NCI-H524 treated with DMSO at 0.1 percent for 48 hours (cell line): ENCODE results near the gene PABPN1L.
"Not testable (repeated sequence)": the region's sequence is repeated elsewhere in the genome, so short reads cannot be mapped to it uniquely, and the experiment has no call there.

Experiments used
- DNase-seq: peaks from one replicate; lab custom pipeline; 2025; lab: John Stamatoyannopoulos, UW

PABPN1L gene

GRCh38 chr16:88901718-88902337 lies 35.4 kb upstream of the PABPN1L start:
- no peak for DNase-seq

- no peak for DNase-seq
These were observed 34.2 kb upstream of the PABPN1L start for GRCh38 chr16:88900662-88901052.

DNA sequence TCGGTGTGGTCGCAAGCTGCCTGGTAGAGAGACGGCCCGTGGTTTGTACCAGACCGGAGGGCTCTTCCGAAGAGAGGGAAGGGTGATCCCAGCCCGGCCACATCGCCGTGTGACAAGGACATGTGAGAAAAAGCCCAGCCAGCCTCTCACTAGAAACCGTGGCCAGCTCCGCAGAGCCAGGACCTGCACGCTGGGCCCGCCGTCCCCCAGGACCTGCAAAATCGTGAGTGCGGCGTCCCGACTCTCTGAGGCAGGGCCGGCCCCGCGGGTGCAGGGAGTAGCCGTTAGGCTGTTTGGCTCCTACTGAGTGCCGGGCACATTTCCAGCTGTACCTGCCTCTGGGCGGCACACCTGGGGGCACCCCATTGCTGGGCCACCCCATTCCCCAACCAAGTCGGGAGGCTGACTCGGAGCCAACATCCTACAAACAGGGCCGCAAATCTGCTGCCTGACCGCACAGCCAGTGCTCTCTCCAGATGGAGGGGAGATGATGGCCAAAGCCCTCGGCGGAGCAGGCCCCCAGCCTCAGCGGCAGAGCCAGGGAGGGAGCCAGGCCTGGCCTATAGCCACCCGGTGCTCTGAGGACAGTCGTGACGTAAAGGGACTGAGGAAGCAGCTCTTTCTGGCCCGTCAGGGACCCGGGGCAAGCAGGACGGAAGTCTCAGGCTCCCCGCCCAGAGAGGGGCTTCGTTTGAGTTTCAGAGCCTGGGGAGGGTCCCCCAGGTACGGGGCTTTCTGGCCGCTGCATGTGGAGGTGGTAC lies 33.6 kb upstream of the PABPN1L start:
- no peak for DNase-seq

GRCh38 chr16:88897696-88898425 lies 31.4 kb upstream of the PABPN1L start:
- no peak for DNase-seq

DNA sequence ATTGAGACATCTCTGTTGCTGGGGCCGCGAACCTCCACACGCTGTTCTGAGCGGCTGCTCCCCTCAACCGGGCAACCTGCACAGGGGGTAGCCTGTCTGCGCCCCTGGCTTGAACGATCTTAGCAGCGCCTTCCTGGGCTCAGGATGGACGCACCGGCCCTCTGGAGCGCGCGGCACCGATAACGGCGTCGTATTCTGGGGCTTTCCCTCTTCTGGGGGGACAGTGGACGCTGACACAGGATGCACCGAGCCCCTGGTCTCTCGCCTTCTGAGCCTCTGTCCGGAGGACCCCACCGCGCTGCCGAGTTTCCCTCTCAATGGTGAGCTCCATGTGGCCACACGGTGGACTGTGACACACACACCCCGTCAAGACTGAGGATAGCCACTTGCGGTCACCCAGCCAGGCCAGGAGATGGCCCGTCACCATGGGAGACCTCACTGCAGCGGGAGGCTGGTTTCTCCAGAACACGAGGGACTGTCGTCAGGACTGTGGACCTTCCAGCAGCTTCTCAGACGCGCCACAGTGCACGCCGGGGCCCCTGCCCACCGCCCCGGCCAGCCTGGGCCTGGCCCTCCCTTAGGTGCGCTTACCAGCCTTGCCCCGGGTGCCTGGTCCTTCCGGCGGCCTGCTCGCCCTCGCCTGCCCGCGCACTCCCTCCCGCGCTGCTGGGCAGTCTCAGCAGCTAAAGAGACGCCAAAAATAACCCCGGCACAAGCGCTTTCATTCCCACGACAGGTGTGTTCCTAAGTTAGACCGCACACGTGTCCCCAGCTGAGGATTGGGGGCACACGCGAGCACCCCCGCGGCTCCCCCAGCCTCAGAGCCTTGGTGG lies 30.0 kb upstream of the PABPN1L start:
- no peak for DNase-seq

DNA sequence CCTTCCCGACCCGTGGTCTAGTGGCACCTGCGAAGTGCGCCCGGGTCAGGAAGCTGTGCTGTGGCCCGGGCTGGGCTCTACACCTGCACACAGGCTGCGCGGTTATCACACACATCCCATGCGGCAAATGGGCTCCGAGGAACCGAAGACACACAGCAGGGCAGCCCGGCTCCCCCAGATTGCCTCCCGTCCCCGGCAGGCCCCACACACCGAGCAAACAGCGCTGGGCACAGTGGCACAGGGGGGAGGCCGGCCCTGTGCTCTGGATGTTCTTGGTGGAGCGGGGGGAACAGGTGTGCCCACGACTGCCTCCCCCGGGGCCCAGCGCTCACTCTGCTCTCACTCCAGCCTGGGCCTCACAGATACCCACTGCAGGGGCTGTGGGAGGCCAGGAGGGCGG lies 28.9 kb upstream of the PABPN1L start:
- DNase-seq, result no peak

GRCh38 chr16:88894681-88895300 lies 28.3 kb upstream of the PABPN1L start:
- no peak for DNase-seq

DNA sequence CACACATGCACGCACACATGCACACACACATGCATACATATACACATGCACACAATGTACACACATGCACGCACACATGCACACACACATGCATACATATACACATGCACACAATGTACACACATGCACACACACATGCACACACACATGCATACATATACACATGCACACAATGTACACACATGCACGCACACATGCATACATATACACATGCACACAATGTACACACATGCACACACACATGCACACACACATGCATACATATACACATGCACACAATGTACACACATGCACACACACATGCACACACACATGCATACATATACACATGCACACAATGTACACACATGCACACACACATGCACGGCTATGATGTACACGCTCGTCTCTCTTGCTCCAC lies 27.8 kb upstream of the PABPN1L start:
- not testable (repeated sequence) for DNase-seq

DNA sequence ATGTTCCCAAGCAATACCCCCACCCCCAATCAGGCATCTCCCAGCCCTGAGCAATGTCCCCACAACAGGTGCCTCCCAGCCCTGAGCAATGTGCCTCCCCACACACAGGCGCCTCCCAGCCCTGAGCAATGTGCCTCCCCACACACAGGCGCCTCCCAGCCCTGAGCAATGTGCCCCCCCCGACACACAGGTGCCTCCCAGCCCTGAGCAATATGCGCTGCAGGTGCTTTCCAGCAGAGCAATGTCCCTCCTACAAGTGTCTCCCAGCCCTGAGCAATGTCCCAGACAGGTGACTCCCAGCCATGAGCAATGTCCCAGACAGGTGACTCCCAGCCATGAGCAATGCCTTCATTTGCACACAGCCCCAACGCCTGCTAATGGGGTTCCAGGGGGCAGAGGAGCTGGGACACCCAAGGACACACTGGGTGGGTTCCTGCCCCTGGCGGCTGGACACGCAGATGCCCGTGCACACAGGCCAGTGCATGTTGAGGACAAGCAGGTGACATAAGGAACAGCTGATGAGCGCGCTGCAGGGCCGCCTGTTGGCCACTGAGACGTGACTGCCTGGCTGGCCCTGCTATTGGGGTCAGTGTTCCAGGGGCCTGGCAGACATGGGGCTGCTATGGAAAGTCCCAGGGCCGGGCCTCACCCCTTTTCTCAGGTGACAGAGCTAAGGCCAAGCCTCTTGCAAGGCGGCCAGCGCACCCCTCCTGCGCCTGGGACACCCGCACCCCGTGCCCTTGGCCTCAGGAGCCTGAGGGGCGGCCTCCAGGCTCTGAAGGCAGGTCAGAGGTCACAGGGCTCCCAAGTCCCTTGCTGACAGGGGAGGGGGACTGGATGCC lies 26.9 kb upstream of the PABPN1L start:
- no peak for DNase-seq

- no peak for DNase-seq
These were observed 25.6 kb upstream of the PABPN1L start for GRCh38 chr16:88892065-88892464.

DNA sequence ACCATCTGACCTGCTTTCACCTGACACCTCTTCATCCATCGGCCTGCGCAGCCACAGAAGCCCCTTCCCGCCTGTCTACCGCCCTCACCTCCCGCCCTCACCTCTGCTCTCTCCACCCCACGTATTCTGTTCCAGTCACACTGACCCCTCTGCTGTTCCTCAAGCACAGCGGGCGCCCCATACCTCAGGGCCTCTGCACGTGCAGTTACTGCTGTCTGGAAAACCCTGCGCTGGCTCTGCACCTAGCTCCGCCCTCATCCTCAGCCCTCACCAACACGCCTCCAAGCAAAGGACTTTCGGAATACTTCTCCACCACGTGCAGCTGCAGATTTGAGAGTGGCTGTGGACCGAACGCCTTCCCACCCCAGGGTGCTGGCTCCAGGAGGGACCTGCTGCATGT lies 24.6 kb upstream of the PABPN1L start:
- DNase-seq, result no peak

GRCh38 chr16:88889702-88890352 lies 23.4 kb upstream of the PABPN1L start:
- DNase-seq, result not testable (repeated sequence)

DNA sequence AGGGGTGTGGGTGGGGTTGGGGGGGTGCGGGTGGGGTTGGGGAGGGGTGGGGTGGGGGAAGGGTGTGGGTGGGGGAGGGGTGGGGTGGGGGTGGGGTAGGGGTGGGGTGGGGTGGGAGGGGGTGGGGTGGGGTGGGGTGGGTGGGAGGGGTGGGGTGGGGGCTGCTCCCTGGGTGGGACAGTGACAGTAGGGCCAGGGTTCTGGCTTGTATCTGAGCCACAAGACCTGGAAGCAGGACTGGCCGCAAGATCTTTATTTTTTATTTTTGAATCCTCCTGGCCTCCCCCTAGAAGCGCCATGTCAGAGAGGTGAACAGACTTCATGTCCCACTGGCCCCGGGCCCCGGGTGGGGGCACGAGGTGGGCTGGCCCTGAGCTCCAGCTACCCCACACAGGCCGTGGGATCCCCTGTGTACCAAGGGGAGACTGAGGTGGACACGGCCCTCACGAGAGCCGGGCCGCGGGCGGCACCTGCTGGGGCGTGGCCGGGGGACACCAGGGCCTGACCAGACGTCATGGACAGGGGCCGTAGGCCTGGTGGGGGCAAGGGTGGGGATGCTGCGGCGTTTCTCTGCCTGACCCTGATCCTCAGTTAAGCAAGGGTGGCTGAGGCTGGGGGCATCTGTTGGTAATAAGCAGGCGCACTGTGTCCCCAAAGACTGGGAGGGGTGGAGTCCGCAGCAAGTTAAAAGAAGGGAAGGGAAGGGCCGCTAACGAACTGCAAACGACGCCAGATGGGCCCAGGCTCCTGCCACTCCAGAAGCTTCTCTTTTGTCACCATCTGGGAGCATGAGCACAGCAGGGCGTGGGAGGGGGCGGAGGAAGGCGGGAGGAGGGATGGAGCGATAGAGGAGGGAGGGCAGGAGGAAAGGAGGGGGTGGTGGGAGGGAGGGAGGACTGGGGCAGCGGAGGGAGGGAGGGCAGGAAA lies 22.3 kb upstream of the PABPN1L start:
- peak; percentile 94 for DNase-seq

DNA sequence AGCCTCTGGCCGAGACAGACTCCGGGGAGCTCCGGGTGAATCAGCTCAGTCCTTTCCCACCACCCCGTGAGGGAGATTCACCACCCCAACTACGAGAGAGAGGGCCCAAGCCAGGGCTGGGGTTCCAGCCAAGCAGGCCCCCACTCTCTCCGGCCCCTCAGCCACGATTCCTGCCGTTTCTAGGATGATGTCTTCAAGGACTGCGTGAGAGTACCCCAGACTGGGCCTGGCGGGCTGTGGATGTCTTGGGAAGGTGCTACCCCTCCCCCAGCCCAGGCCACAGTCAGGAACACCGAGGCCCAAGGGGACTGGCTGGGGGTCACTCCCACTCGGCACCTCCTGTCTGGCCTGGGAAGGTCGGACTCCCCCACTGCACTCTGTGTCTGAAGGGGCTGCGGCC lies 21.6 kb upstream of the PABPN1L start:
- no peak for DNase-seq

DNA sequence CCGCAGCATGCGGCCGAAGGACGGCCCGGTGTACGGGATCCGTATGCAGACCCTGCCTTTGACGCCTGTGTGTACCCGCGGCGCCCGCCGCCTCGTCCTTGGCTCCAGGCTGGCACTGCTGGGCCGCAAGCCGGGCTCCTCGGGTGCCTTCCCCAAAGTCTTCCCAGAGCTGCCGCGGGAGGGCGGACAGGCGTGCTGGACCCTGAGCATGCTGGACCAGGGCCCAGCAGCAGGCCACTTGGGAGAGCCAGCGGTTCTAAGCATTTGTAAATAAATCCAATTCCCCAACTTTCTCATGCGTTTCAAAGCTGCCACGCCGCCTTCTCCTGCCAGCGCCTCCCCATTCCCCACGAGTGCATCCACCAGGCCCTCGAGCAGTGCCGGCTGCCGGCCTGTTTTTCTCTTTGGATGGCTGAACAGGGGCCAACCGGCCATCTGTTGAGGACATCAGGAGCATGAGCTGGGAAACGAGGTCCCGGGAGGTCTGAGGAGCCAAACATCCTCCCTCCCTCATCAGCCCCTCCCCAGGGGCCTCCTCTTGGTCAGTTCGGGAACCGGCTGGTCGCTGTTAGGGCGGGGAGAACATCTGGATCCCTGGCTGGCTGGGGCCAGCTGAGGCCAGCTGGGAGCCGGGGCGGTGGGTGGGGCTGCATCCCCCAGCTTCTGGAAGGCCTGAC lies 20.5 kb upstream of the PABPN1L start:
- peak; percentile 95 for DNase-seq

DNA sequence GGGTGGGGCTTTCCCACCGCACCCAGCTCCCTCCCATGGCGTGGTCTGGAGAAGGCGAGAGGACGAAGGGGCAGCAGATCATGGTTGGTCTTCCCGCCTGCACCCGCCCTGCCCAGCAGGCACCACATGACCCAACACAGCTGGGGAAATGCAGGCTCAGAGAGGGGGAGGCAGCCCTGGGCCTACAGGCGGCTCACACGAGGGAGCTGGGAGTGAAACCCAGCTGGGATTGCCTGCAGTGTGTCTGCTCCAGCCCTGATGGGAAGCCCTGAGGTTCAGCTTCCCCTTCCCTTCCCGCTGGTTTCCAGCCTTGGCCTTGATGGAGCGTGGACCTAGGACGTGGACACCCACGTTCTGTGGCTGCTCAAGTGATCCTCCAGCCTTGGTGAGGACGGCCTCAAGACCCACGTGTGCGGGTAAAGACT lies 20.0 kb upstream of the PABPN1L start:
- DNase-seq, result no peak

- DNase-seq, result no peak
These were observed 19.3 kb upstream of the PABPN1L start for GRCh38 chr16:88885693-88886280.

- no peak for DNase-seq
These were observed 18.3 kb upstream of the PABPN1L start for GRCh38 chr16:88884569-88885271.
